Caco-2 (cell line): ENCODE data around the gene SSC4D. TPM values are rescaled to one million over a fixed set of nuclear protein-coding genes. Genes with fewer than 3 reads are reported as not detected.

ENCODE experiments used
- BruUV-seq: library from RNA; stranded (reverse); fragments of 400-500 nt; replicated peaks from 2 replicates; lab custom pipeline; 2021; lab: Mats Ljungman, UMichigan
- CTCF ChIA-PET: fragments of 300-600 bp; sonication (Branson Sonifier 250); formaldehyde crosslinking; loops from one replicate; lab custom pipeline; 2022; ENCODE audit warnings: antibody characterized with exemption; lab: Charles Lee
- POLR2A ChIA-PET: fragments of 300-600 bp; sonication (Branson Sonifier 250); formaldehyde crosslinking; loops from one replicate; lab custom pipeline; 2022; ENCODE audit warnings: antibody characterized with exemption; lab: Charles Lee
- DNase-seq, 2 experiments: peaks; one replicate each; pipeline versions ENCODE4 v3.0.0 to v3.0.0-alpha.2; 2020 to 2022
- H3K27me3 ChIP-seq: replicated peaks from 2 replicates; pipeline ENCODE4 v1.6.0; 2011; ENCODE audit warnings: low read length; ENCODE audit not compliant: control insufficient read depth, insufficient read depth
- H3K36me3 ChIP-seq: 2 replicates; pipeline ENCODE4 v1.5.1; 2011; ENCODE audit warnings: low read length; ENCODE audit not compliant: control insufficient read depth, insufficient read depth
- H3K4me1 ChIP-seq: fragments of 250-450 bp; sonication (Bioruptor Pico); 2 replicates; pipeline ENCODE4 v1.5.1; 2020; ENCODE audit warnings: mild to moderate bottlenecking
- H3K4me3 ChIP-seq: 2 replicates; pipeline ENCODE4 v1.5.1; 2011; ENCODE audit warnings: low read depth, mild to moderate bottlenecking, control low read depth, low read length
- H3K9me3 ChIP-seq: fragments of 250-450 bp; sonication (Bioruptor Pico); 2 replicates; pipeline ENCODE4 v1.5.1; 2020; ENCODE audit warnings: mild to moderate bottlenecking, moderate library complexity
- H3K27ac Mint-ChIP-seq: one replicate; pipeline ENCODE4 v1.8.0; 2022; ENCODE audit warnings: mixed read lengths; ENCODE audit not compliant: unreplicated experiment
- H3K27me3 Mint-ChIP-seq: one replicate; pipeline ENCODE4 v1.8.0; 2022; ENCODE audit warnings: mixed read lengths; ENCODE audit not compliant: insufficient read depth, unreplicated experiment
- H3K36me3 Mint-ChIP-seq: one replicate; pipeline ENCODE4 v1.8.0; 2022; ENCODE audit warnings: mild to moderate bottlenecking, mixed read lengths; ENCODE audit not compliant: insufficient read depth, unreplicated experiment
- H3K4me1 Mint-ChIP-seq: one replicate; pipeline ENCODE4 v1.8.0; 2022; ENCODE audit warnings: low read depth, mixed read lengths; ENCODE audit not compliant: unreplicated experiment
- H3K4me3 Mint-ChIP-seq: one replicate; pipeline ENCODE4 v1.8.0; 2022; ENCODE audit warnings: mild to moderate bottlenecking, moderate library complexity, mixed read lengths; ENCODE audit not compliant: unreplicated experiment
- H3K9me3 Mint-ChIP-seq: one replicate; pipeline ENCODE4 v1.8.0; 2022; ENCODE audit warnings: mixed read lengths; ENCODE audit not compliant: unreplicated experiment
- CTCF ChIP-seq, 2 experiments: fragments of 200-600 bp in 1 of 2; IDR thresholded peaks; 1 replicate in 1 of 2; 2 replicates in 1 of 2; pipeline versions ENCODE4 v1.5.1 to v1.8.0; 2011 to 2022; ENCODE audit warnings: antibody characterized with exemption in 1 of 2, control low read depth in 1 of 2, inconsistent platforms in 1 of 2, low read depth in 1 of 2, low read length in 1 of 2, mild to moderate bottlenecking in 1 of 2, moderate library complexity in 1 of 2; ENCODE audit not compliant: insufficient read depth in 1 of 2, severe bottlenecking in 1 of 2, unreplicated experiment in 1 of 2
- intact Hi-C: fragments of 100-400 bp; cut with micrococcal nuclease; formaldehyde crosslinking; loops from one replicate; pipeline ENCODE4 v1.10.0; 2022; ENCODE audit not compliant: unreplicated experiment
- total RNA-seq: library from RNA; stranded (reverse); gene quantifications from 2 replicates; pipeline ENCODE4 v1.2.3, GENCODE V29; 2022

SSC4D gene
- total RNA-seq, 1 experiment from 2014 or later, result 1.6 TPM

- Mint-ChIP-seq H3K9me3 (no peaks in the 10 kb centered on the region), H3K27ac (no peak overlapping the region), H3K4me3 (no peak overlapping the region), H3K36me3 (peaks cover 100% of the 10 kb centered on the region), H3K4me1 (peaks cover 35% of the 10 kb centered on the region), H3K27me3 (no peaks in the 10 kb centered on the region)
- Histone ChIP-seq H3K4me3 (no peak overlapping the region), H3K36me3 (peaks cover 5% of the 10 kb centered on the region), H3K27me3 (no peaks in the 10 kb centered on the region), H3K4me1 (0 out of 2 replicates have a peak, but pooled peaks cover 5% of the 10 kb centered on the region), H3K9me3 (no peaks in the 10 kb centered on the region)
- no peak for DNase-seq
- intact Hi-C loops, result no loop called here
- no TSS peak for BruUV-seq
- CTCF ChIA-PET, result no interaction called here
- no peak for TF ChIP-seq CTCF (IDR thresholded peaks at IDR 0.05; ENCODE audit: insufficient read depth in 1 of 2, low read depth in 1 of 2, low read length in 1 of 2, severe bottlenecking in 1 of 2, unreplicated experiment in 1 of 2)
- POLR2A ChIA-PET, result no interaction called here
Observed at GRCh38 chr7:76349313-76349885, 60.1 kb downstream of the SSC4D start.

- Histone ChIP-seq H3K36me3 (peaks cover 10% of the 10 kb centered on the region), H3K4me3 (no peak overlapping the region), H3K27me3 (no peaks in the 10 kb centered on the region), H3K4me1 (0 out of 2 replicates have a peak, but pooled peaks cover 8% of the 10 kb centered on the region), H3K9me3 (no peaks in the 10 kb centered on the region)
- ChIA-PET POLR2A (no interaction called here), CTCF (no interaction called here)
- no peaks in the 10 kb centered on the region for H3K27me3 Mint-ChIP-seq
- BruUV-seq, result no TSS peak
- intact Hi-C loops, result no loop called here
- no peak overlapping the region for H3K4me3 Mint-ChIP-seq
- no peak overlapping the region for H3K27ac Mint-ChIP-seq
- no peak for DNase-seq
- no peak for TF ChIP-seq CTCF (IDR thresholded peaks at IDR 0.05; ENCODE audit: insufficient read depth in 1 of 2, low read depth in 1 of 2, low read length in 1 of 2, severe bottlenecking in 1 of 2, unreplicated experiment in 1 of 2)
- no peaks in the 10 kb centered on the region for H3K9me3 Mint-ChIP-seq
- peaks cover 99% of the 10 kb centered on the region for H3K36me3 Mint-ChIP-seq
- peaks cover 36% of the 10 kb centered on the region for H3K4me1 Mint-ChIP-seq
Observed at GRCh38 chr7:76347710-76348109, 61.8 kb downstream of the SSC4D start.

GRCh38 chr7:76346778-76347177 lies 62.7 kb downstream of the SSC4D start:
- ChIA-PET CTCF (no interaction called here), POLR2A (no interaction called here)
- BruUV-seq, result no TSS peak
- Histone ChIP-seq H3K36me3 (peaks cover 10% of the 10 kb centered on the region), H3K4me3 (no peak overlapping the region), H3K4me1 (0 out of 2 replicates have a peak, but pooled peaks cover 8% of the 10 kb centered on the region), H3K27me3 (no peaks in the 10 kb centered on the region), H3K9me3 (no peaks in the 10 kb centered on the region)
- TF ChIP-seq CTCF (IDR thresholded peaks at IDR 0.05; ENCODE audit: insufficient read depth in 1 of 2, low read depth in 1 of 2, low read length in 1 of 2, severe bottlenecking in 1 of 2, unreplicated experiment in 1 of 2), result no peak
- peak overlapping the region; percentile 37 for H3K27ac Mint-ChIP-seq
- no peaks in the 10 kb centered on the region for H3K9me3 Mint-ChIP-seq
- H3K4me1 Mint-ChIP-seq, result peaks cover 29% of the 10 kb centered on the region
- intact Hi-C loops, result no loop called here
- no peak for DNase-seq
- H3K36me3 Mint-ChIP-seq, result peaks cover 99% of the 10 kb centered on the region
- no peaks in the 10 kb centered on the region for H3K27me3 Mint-ChIP-seq
- H3K4me3 Mint-ChIP-seq, result peak overlapping the region; percentile 1
